HepG2 (cell line): ENCODE data around the gene TNFSF13. TPM values are rescaled to one million over a fixed set of nuclear protein-coding genes. Genes with fewer than 3 reads are reported as not detected.

Experiments used
- AGO2 ChIP-seq: fragments of 200-400 bp; formaldehyde crosslinking; optimal IDR thresholded peaks from 2 replicates; pipeline ENCODE3; 2017; ENCODE audit warnings: mild to moderate bottlenecking, low read depth, low read length, moderate library complexity
- FOXK1 ChIP-seq: sonication (generic); formaldehyde crosslinking; IDR thresholded peaks from 2 replicates; pipeline ENCODE4 v1.4.0; 2020; ENCODE audit warnings: low read depth, missing genetic modification reagents, borderline replicate concordance
- FOXM1 ChIP-seq: sonication (generic); formaldehyde crosslinking; IDR thresholded peaks from 2 replicates; pipeline ENCODE4 v1.5.0; 2020; ENCODE audit warnings: missing genetic modification reagents
- SOX6 ChIP-seq, 2 experiments: fragments of 450-650 bp in 1 of 2; sonication (generic) in 1 of 2; formaldehyde crosslinking in 1 of 2; IDR thresholded peaks; 2 replicates each; pipeline versions ENCODE4 v1.4.0 to v1.6.1; 2017 to 2020; ENCODE audit warnings: antibody characterized with exemption in 1 of 2, mild to moderate bottlenecking in 1 of 2, missing genetic modification reagents in 1 of 2
- SRSF1 ChIP-seq: fragments of 200-400 bp; formaldehyde crosslinking; optimal IDR thresholded peaks from 2 replicates; pipeline ENCODE3; 2017; ENCODE audit warnings: mild to moderate bottlenecking, low read depth, low read length, moderate library complexity
- ZFP41 ChIP-seq: sonication (generic); formaldehyde crosslinking; IDR thresholded peaks from 2 replicates; pipeline ENCODE4 v1.4.0; 2020; ENCODE audit warnings: mild to moderate bottlenecking, missing genetic modification reagents, borderline replicate concordance
- ZNF547 ChIP-seq: sonication (generic); formaldehyde crosslinking; IDR thresholded peaks from 2 replicates; pipeline ENCODE4 v1.5.1; 2020; ENCODE audit warnings: mild to moderate bottlenecking, missing genetic modification reagents
- ZNF570 ChIP-seq: sonication (generic); formaldehyde crosslinking; IDR thresholded peaks from 2 replicates; pipeline ENCODE4 v1.4.0; 2020; ENCODE audit warnings: mild to moderate bottlenecking, missing genetic modification reagents, borderline replicate concordance
- polyA plus RNA-seq, 8 experiments: library from polyadenylated mRNA; depleted of rRNA in 3 of 8; stranded (reverse) in 7 of 8; unstranded in 1 of 8; fragments of >200 nt; fragmentation: Illumina TruSeq in 4 of 8; extraction: Trizol in 4 of 8; gene quantifications; 2 replicates each; pipeline versions ENCODE4 v1.2.1 to v1.2.3, GENCODE V29; 2011 to 2016; ENCODE audit warnings: low read depth in 4 of 8, missing spikeins in 1 of 8, mixed read lengths in 1 of 8; ENCODE audit not compliant: insufficient read depth in 1 of 8
- total RNA-seq, 5 experiments: library from RNA; depleted of rRNA; stranded (reverse); fragments of >200 nt; fragmentation: Illumina TruSeq; extraction: Trizol; gene quantifications; 2 replicates each; pipeline ENCODE4 v1.2.3, GENCODE V29; 2016; ENCODE audit warnings: low read depth in 1 of 5
- TF ChIP-seq, protein P1 (sequence below): sonication (generic); formaldehyde crosslinking; IDR thresholded peaks from 2 replicates; pipeline ENCODE4 v1.5.1; 2020; ENCODE audit warnings: mild to moderate bottlenecking, missing genetic modification reagents, moderate library complexity
- TF ChIP-seq, protein P2 (sequence below): sonication (generic); formaldehyde crosslinking; IDR thresholded peaks from 2 replicates; pipeline ENCODE4 v1.8.1; 2022; ENCODE audit warnings: mild to moderate bottlenecking, missing genetic modification reagents
- TF ChIP-seq, protein P3 (sequence below): IDR thresholded peaks from 2 replicates; pipeline ENCODE4 v1.6.1; 2016; ENCODE audit warnings: low read depth, missing genetic modification reagents, missing compliant biosample characterization
- TF ChIP-seq, protein P4 (sequence below): IDR thresholded peaks from 2 replicates; pipeline ENCODE4 v1.6.1; 2016
- TF ChIP-seq, protein P5 (sequence below), 2 experiments: fragments of 450-650 bp in 1 of 2; sonication (generic) in 1 of 2; formaldehyde crosslinking; IDR thresholded peaks; 2 replicates each; pipeline versions ENCODE4 v1.5.0 to v1.8.0; 2020 to 2022; ENCODE audit warnings: mild to moderate bottlenecking in 1 of 2, missing genetic modification reagents in 1 of 2
- TF ChIP-seq, protein P6 (sequence below): sonication (generic); formaldehyde crosslinking; IDR thresholded peaks from 2 replicates; pipeline ENCODE4 v1.4.0; 2020; ENCODE audit warnings: missing genetic modification reagents, borderline replicate concordance

The TNFSF13 gene
- total and polyA plus RNA-seq, 2 of the 13 experiments (the other 11 are each of a cell fraction or from before 2014, with no cell fraction given) = 2.5 to 3.3 TPM

DNA sequence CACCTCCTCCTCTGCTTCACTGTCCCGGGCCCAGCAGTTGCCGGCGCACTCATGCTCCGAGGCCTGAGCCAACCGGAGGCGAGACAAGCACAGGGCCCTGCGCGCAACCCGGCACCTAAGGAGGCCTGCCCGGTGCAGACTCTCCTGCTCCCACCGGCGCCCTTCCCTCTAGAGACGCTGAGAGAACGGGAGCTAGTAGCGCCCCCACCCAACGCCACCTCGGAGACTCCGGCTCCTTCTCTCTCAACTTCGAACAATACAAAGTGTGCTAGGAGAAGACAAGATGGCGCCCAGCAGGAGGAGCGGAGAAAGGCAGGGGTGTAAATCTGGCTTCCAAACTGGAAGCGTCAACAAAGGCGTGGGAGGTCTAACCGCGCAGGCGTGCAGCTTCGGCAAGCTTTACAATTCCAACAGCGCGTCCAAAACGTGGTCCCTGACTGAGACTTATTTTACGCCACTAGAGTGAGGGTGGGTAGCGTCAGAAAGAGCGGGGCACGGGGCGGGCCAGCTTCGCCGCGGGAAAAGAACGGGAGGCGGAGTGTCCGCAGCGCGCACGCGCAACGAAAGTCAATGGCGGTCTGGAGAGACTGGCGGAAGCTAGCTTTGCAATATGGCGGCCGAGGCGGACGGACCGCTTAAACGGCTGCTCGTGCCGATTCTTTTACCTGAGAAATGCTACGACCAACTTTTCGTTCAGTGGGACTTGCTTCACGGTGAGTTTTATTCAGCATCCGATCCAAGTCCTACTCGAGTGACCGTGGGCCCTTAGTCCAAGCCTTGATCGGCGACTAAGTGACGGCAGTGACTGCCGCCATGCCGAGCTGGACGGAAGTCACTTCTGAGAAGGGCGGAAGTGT is 24.9 kb downstream of the TNFSF13 start, which contains the start of gene MPDU1 (continued):
- TF ChIP-seq, protein P1, sequence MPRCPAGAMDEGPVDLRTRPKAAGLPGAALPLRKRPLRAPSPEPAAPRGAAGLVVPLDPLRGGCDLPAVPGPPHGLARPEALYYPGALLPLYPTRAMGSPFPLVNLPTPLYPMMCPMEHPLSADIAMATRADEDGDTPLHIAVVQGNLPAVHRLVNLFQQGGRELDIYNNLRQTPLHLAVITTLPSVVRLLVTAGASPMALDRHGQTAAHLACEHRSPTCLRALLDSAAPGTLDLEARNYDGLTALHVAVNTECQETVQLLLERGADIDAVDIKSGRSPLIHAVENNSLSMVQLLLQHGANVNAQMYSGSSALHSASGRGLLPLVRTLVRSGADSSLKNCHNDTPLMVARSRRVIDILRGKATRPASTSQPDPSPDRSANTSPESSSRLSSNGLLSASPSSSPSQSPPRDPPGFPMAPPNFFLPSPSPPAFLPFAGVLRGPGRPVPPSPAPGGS (CRISPR knock-in tag) = peak; percentile 79; the same call in 1 of the 2 replicates
- TF ChIP-seq, protein P2, sequence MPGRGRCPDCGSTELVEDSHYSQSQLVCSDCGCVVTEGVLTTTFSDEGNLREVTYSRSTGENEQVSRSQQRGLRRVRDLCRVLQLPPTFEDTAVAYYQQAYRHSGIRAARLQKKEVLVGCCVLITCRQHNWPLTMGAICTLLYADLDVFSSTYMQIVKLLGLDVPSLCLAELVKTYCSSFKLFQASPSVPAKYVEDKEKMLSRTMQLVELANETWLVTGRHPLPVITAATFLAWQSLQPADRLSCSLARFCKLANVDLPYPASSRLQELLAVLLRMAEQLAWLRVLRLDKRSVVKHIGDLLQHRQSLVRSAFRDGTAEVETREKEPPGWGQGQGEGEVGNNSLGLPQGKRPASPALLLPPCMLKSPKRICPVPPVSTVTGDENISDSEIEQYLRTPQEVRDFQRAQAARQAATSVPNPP = peak; percentile 87; the same call in 1 of the 2 replicates
- TF ChIP-seq, protein P3, sequence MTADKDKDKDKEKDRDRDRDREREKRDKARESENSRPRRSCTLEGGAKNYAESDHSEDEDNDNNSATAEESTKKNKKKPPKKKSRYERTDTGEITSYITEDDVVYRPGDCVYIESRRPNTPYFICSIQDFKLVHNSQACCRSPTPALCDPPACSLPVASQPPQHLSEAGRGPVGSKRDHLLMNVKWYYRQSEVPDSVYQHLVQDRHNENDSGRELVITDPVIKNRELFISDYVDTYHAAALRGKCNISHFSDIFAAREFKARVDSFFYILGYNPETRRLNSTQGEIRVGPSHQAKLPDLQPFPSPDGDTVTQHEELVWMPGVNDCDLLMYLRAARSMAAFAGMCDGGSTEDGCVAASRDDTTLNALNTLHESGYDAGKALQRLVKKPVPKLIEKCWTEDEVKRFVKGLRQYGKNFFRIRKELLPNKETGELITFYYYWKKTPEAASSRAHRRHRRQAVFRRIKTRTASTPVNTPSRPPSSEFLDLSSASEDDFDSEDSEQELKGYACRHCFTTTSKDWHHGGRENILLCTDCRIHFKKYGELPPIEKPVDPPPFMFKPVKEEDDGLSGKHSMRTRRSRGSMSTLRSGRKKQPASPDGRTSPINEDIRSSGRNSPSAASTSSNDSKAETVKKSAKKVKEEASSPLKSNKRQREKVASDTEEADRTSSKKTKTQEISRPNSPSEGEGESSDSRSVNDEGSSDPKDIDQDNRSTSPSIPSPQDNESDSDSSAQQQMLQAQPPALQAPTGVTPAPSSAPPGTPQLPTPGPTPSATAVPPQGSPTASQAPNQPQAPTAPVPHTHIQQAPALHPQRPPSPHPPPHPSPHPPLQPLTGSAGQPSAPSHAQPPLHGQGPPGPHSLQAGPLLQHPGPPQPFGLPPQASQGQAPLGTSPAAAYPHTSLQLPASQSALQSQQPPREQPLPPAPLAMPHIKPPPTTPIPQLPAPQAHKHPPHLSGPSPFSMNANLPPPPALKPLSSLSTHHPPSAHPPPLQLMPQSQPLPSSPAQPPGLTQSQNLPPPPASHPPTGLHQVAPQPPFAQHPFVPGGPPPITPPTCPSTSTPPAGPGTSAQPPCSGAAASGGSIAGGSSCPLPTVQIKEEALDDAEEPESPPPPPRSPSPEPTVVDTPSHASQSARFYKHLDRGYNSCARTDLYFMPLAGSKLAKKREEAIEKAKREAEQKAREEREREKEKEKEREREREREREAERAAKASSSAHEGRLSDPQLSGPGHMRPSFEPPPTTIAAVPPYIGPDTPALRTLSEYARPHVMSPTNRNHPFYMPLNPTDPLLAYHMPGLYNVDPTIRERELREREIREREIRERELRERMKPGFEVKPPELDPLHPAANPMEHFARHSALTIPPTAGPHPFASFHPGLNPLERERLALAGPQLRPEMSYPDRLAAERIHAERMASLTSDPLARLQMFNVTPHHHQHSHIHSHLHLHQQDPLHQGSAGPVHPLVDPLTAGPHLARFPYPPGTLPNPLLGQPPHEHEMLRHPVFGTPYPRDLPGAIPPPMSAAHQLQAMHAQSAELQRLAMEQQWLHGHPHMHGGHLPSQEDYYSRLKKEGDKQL (CRISPR knock-in tag) = no peak
- TF ChIP-seq, protein P4, sequence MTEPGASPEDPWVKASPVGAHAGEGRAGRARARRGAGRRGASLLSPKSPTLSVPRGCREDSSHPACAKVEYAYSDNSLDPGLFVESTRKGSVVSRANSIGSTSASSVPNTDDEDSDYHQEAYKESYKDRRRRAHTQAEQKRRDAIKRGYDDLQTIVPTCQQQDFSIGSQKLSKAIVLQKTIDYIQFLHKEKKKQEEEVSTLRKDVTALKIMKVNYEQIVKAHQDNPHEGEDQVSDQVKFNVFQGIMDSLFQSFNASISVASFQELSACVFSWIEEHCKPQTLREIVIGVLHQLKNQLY (CRISPR knock-in tag) = 0 out of 2 replicates have a peak, but pooled peaks have one; percentile 4
- TF ChIP-seq ZNF547 (peak; percentile 87), ZNF570 (no peak), FOXM1 (CRISPR knock-in tag) (no peak), AGO2 (peak; percentile 77), SRSF1 (peak; percentile 58), FOXK1 (CRISPR knock-in tag) (peak; percentile 68; the same call in 1 of the 2 replicates), ZFP41 (peak; percentile 57; the same call in 1 of the 2 replicates), SOX6 (IDR thresholded peaks at IDR 0.05) (no peak), SOX6 (CRISPR knock-in tag; IDR thresholded peaks at IDR 0.05) (peak; percentile 30; the same call in 1 of the 2 replicates)
- TF ChIP-seq, protein P5, sequence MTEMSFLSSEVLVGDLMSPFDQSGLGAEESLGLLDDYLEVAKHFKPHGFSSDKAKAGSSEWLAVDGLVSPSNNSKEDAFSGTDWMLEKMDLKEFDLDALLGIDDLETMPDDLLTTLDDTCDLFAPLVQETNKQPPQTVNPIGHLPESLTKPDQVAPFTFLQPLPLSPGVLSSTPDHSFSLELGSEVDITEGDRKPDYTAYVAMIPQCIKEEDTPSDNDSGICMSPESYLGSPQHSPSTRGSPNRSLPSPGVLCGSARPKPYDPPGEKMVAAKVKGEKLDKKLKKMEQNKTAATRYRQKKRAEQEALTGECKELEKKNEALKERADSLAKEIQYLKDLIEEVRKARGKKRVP (CRISPR knock-in tag; IDR thresholded peaks at IDR 0.05) = no peak
- TF ChIP-seq, protein P6, sequence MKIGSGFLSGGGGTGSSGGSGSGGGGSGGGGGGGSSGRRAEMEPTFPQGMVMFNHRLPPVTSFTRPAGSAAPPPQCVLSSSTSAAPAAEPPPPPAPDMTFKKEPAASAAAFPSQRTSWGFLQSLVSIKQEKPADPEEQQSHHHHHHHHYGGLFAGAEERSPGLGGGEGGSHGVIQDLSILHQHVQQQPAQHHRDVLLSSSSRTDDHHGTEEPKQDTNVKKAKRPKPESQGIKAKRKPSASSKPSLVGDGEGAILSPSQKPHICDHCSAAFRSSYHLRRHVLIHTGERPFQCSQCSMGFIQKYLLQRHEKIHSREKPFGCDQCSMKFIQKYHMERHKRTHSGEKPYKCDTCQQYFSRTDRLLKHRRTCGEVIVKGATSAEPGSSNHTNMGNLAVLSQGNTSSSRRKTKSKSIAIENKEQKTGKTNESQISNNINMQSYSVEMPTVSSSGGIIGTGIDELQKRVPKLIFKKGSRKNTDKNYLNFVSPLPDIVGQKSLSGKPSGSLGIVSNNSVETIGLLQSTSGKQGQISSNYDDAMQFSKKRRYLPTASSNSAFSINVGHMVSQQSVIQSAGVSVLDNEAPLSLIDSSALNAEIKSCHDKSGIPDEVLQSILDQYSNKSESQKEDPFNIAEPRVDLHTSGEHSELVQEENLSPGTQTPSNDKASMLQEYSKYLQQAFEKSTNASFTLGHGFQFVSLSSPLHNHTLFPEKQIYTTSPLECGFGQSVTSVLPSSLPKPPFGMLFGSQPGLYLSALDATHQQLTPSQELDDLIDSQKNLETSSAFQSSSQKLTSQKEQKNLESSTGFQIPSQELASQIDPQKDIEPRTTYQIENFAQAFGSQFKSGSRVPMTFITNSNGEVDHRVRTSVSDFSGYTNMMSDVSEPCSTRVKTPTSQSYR = no peak; the same call in 1 of the 2 replicates
